HG02973 (cell line): ENCODE measurements around the gene CPAMD8.
A peak's percentile ranks its signal among the peaks of the same experiment; 100 is the strongest.

Source experiments
- ATAC-seq: cut with Tn5 transposase; IDR thresholded peaks from one replicate; pipeline ENCODE4 v1.9.1; 2021; ENCODE audit warnings: moderate library complexity; ENCODE audit not compliant: unreplicated experiment

Gene CPAMD8

GRCh38 chr19:16921766-16922591, 104.6 kb downstream of the CPAMD8 start:
- no peak for ATAC-seq

- ATAC-seq, result no peak
Measured at GRCh38 chr19:16920816-16921529, 105.6 kb downstream of the CPAMD8 start.

GRCh38 chr19:16919496-16919895, 107.1 kb downstream of the CPAMD8 start:
- ATAC-seq, result no peak

- no peak for ATAC-seq
Measured at GRCh38 chr19:16917401-16917800, 109.2 kb downstream of the CPAMD8 start.

- no peak for ATAC-seq
Measured at GRCh38 chr19:16915734-16916133, 110.9 kb downstream of the CPAMD8 start.

- ATAC-seq, result no peak
Measured at GRCh38 chr19:16915135-16915534, 111.5 kb downstream of the CPAMD8 start.

- no peak for ATAC-seq
Measured at GRCh38 chr19:16914421-16914820, 112.2 kb downstream of the CPAMD8 start.

GRCh38 chr19:16912780-16913179, 113.8 kb downstream of the CPAMD8 start:
- no peak for ATAC-seq

GRCh38 chr19:16911046-16911445, 115.6 kb downstream of the CPAMD8 start:
- ATAC-seq, result no peak

GRCh38 chr19:16908759-16909158, 117.9 kb downstream of the CPAMD8 start:
- ATAC-seq, result no peak

GRCh38 chr19:16904599-16904998, 122.0 kb downstream of the CPAMD8 start:
- no peak for ATAC-seq

GRCh38 chr19:16903347-16903746, 123.3 kb downstream of the CPAMD8 start:
- no peak for ATAC-seq

GRCh38 chr19:16902545-16902944, 124.1 kb downstream of the CPAMD8 start:
- ATAC-seq, result no peak

GRCh38 chr19:16901491-16902175, 125.0 kb downstream of the CPAMD8 start:
- no peak for ATAC-seq

- ATAC-seq, result no peak
Measured at GRCh38 chr19:16899566-16900075, 127.0 kb downstream of the CPAMD8 start.

GRCh38 chr19:16898361-16899015, 128.1 kb downstream of the CPAMD8 start:
- ATAC-seq, result no peak

GRCh38 chr19:16897856-16898161, 128.8 kb downstream of the CPAMD8 start:
- no peak for ATAC-seq

- peak; percentile 34 for ATAC-seq
Measured at GRCh38 chr19:16897029-16897855, 129.4 kb downstream of the CPAMD8 start.

GRCh38 chr19:16896146-16897028, 130.2 kb downstream of the CPAMD8 start:
- peak; percentile 32 for ATAC-seq
